H1 (cell line): Measurements from ENCODE around the gene CCNG2. TPM values are rescaled to one million over a fixed set of nuclear protein-coding genes. Genes with fewer than 3 reads are reported as not detected.

Experiments used
- EZH2 ChIP-seq: fragments of 200-600 bp; sonication (generic); IDR thresholded peaks from 2 replicates; pipeline ENCODE4 v1.7.1; 2012; ENCODE audit warnings: low read depth, mild to moderate bottlenecking, moderate library complexity, low read length, inconsistent platforms; ENCODE audit not compliant: severe bottlenecking
- polyA plus RNA-seq, 7 experiments: library from polyadenylated mRNA; depleted of rRNA in 3 of 7; stranded (reverse) in 5 of 7; unstranded in 2 of 7; fragments of >200 nt in 5 of 7; fragments of 200-250 nt in 2 of 7; gene quantifications; 1 replicate in 5 of 7; 2 replicates in 1 of 7; 4 replicates in 1 of 7; pipeline versions ENCODE4 v1.2.1 to v1.2.3, GENCODE V29; 2011 to 2013; ENCODE audit warnings: missing spikeins in 2 of 7, mixed read lengths in 2 of 7
- total RNA-seq: library from RNA; stranded (reverse); fragmentation: NEBNext Ultra II Directional; extraction: Animal tissue kit (Norgen Biotek cat#: 25700); gene quantifications from 2 replicates; pipeline ENCODE4 v1.2.1, GENCODE V29; 2021

The CCNG2 gene
- total and polyA plus RNA-seq, 2 of the 8 experiments (the other 6 are each of a cell fraction or from before 2014, with no cell fraction given), result 3.5 to 13.9 TPM

DNA sequence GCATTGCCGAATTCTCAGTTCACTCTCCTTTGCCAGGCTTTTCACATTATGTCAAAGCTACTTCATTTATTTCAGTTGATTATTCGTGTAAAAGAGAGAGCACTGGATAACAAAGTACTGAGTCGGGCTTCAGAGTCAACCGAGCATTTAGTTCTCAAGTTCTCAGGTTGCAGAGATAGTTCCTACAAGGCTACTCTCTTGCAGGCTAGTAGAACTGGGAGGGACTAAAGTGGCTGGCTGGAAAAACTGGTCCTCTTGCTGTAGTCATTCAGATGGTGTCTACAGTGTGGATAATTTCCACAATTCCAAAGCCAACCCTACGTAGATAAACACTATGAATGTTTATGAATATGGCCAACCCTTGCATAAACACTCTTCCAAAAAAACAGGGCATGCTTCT lies 4.6 kb upstream of the CCNG2 start (continued):
- TF ChIP-seq EZH2, result no peak
- TF ChIP-seq, all 59 proteins: peak for 0
